Neutrophil (primary cell): ENCODE results near the gene ABCB11.

ENCODE experiments used
- H3K27ac ChIP-seq: fragments of 200-600 bp; sonication (generic); 2 replicates; pipeline ENCODE4 v1.5.1; 2016; ENCODE audit warnings: mild to moderate bottlenecking, moderate library complexity
- H3K27me3 ChIP-seq: fragments of 200-600 bp; sonication (generic); 2 replicates; pipeline ENCODE4 v1.6.0; 2016; ENCODE audit warnings: mild to moderate bottlenecking
- H3K36me3 ChIP-seq: fragments of 200-600 bp; sonication (generic); 2 replicates; pipeline ENCODE4 v1.5.1; 2017
- H3K4me1 ChIP-seq, 2 experiments: fragments of 200-600 bp in 1 of 2; sonication (generic) in 1 of 2; 1 replicate in 1 of 2; 2 replicates in 1 of 2; pipeline versions ENCODE4 v1.5.1 to v1.6.1; 2013 to 2016; ENCODE audit warnings: low read depth in 1 of 2, low read length in 1 of 2, mild to moderate bottlenecking in 1 of 2, moderate library complexity in 1 of 2; ENCODE audit not compliant: control insufficient read depth in 1 of 2, insufficient read depth in 1 of 2
- H3K4me3 ChIP-seq, 2 experiments: fragments of 200-600 bp in 1 of 2; sonication (generic) in 1 of 2; 1 replicate in 1 of 2; 2 replicates in 1 of 2; pipeline ENCODE4 v1.5.1; 2013 to 2016; ENCODE audit warnings: low read depth in 1 of 2, low read length in 1 of 2, mild to moderate bottlenecking in 1 of 2, moderate library complexity in 1 of 2
- H3K9me3 ChIP-seq: fragments of 200-600 bp; sonication (generic); 2 replicates; pipeline ENCODE4 v1.5.1; 2016
- TF ChIP-seq, protein P1 (sequence below): fragments of 200-600 bp; sonication (generic); IDR thresholded peaks from 2 replicates; pipeline ENCODE4 v1.5.1; 2016; ENCODE audit warnings: antibody characterized with exemption

Gene ABCB11

DNA sequence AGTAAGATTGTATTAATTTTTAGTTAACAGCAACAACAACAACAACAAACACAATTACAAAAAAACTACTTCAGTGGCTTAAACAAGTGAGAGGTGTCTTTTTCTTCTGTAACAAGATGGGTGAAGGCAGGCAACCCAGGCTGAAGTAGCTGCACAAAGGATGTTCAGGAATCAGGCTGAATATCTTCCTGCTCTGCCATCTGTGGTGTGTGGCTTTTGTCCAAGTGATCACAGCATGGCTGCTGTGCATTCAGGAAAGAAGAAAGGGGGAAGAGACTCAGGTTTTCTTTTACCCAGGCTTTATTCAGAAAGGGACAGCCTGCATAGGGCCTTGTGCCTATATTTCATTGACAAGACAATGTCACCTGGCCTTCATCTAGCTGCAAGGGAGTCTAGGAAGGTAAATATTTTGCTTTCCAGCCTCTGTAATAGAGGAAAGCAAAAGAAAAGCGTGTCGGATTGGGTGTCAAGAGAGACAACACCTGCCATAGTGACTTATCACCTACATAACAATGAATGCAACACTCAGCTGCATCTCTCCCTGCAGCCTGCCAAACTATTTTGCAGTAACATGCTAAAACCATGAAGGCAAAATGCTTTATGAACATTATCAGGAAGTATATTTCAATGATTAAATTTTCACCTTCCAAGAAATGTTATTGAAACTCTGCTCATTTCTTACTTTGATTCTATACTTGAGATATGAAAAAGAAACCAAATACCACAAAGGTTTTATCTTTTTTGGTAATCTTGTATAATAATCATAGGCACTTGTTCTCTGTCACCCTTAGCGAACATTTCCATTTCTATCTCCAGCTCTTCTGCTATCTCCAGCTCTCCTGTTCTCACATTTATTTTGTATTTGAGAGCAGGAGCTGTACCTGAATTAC lies 115.4 kb downstream of the ABCB11 start:
- no peak overlapping the region for H3K4me3 ChIP-seq
- TF ChIP-seq, protein P1, sequence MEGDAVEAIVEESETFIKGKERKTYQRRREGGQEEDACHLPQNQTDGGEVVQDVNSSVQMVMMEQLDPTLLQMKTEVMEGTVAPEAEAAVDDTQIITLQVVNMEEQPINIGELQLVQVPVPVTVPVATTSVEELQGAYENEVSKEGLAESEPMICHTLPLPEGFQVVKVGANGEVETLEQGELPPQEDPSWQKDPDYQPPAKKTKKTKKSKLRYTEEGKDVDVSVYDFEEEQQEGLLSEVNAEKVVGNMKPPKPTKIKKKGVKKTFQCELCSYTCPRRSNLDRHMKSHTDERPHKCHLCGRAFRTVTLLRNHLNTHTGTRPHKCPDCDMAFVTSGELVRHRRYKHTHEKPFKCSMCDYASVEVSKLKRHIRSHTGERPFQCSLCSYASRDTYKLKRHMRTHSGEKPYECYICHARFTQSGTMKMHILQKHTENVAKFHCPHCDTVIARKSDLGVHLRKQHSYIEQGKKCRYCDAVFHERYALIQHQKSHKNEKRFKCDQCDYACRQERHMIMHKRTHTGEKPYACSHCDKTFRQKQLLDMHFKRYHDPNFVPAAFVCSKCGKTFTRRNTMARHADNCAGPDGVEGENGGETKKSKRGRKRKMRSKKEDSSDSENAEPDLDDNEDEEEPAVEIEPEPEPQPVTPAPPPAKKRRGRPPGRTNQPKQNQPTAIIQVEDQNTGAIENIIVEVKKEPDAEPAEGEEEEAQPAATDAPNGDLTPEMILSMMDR: no peak
- H3K36me3 ChIP-seq: no peaks in the 10 kb centered on the region
- H3K9me3 ChIP-seq: no peaks in the 10 kb centered on the region
- H3K27me3 ChIP-seq: peaks cover 34% of the 10 kb centered on the region
- H3K27ac ChIP-seq: no peak overlapping the region
- peaks cover 4 to 8% of the 10 kb centered on the region in 2 experiments for H3K4me1 ChIP-seq

DNA sequence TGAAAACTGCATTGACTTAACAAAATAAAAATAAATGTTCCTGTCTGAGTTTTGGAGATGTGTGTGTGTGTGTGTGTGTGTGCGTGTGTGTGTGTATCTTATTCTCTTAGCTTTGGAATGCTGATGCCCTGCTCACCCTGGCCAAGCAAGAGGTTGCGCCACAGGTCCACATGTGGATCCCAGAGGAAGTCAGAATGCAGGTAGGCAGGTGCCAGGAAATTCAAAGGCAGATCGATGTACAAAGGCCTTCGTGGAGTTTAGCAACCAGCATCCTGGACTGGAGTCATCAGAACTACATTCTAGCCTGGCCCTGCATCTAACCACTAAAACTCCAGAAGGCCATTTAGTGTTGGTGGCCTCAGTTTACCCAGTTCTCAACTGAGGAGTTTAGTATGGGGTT lies 117.6 kb downstream of the ABCB11 start:
- Histone ChIP-seq H3K36me3 (no peaks in the 10 kb centered on the region), H3K27me3 (peaks cover 42% of the 10 kb centered on the region), H3K27ac (no peak overlapping the region), H3K4me3 (no peak overlapping the region), H3K4me1 (peaks cover 4 to 8% of the 10 kb centered on the region in 2 experiments), H3K9me3 (no peaks in the 10 kb centered on the region)
- TF ChIP-seq, protein P1: no peak

DNA sequence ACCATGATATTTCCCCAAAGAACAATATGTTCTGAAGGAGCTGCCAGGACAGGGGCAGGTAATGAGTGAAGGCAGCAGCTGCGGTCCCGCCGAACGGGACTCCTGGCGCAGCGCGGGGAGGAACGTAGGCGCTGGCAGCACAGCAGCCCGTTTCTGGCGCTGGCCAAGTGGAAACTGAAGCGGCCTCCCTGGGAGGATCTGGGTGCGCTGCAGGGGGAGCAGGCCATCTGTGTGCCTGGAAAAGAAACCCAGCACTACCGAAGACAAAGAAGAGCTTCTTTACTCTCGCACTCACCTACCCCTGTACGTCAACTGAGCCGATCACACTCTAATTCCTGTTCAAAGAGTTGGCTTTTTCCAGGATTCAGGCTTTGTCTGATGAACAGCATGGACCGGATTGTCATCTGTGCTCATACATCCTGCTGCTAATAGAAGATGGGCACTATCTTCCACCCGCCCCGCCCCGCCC lies 118.2 kb downstream of the ABCB11 start:
- Histone ChIP-seq H3K9me3 (no peaks in the 10 kb centered on the region), H3K27me3 (peaks cover 42% of the 10 kb centered on the region), H3K36me3 (no peaks in the 10 kb centered on the region), H3K4me3 (no peak overlapping the region), H3K27ac (no peak overlapping the region), H3K4me1 (peaks cover 4 to 8% of the 10 kb centered on the region in 2 experiments)
- TF ChIP-seq, protein P1: no peak

DNA sequence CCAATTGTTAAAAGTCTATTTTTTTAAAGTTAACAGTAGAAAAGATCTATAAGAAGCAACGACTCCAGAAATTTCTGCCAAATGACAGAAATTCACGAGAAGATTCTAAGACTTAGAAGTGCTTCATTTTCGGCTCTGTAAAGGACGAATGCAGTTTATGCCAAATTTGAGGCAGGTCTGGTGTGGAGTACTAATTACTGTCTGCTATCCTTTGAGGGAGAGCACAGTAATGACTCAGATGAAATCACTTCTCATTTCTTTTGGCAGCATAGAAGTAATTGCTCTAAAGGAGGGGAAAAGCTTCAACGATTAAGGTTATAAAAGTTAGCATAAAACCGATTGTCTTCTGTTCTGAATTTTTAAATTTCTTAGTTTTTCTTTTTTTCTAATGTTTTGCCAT lies 118.7 kb downstream of the ABCB11 start:
- Histone ChIP-seq H3K4me3 (no peak overlapping the region), H3K27me3 (peaks cover 42% of the 10 kb centered on the region), H3K27ac (no peak overlapping the region), H3K9me3 (no peaks in the 10 kb centered on the region), H3K4me1 (peaks cover 4 to 8% of the 10 kb centered on the region in 2 experiments), H3K36me3 (no peaks in the 10 kb centered on the region)
- TF ChIP-seq, protein P1: no peak

DNA sequence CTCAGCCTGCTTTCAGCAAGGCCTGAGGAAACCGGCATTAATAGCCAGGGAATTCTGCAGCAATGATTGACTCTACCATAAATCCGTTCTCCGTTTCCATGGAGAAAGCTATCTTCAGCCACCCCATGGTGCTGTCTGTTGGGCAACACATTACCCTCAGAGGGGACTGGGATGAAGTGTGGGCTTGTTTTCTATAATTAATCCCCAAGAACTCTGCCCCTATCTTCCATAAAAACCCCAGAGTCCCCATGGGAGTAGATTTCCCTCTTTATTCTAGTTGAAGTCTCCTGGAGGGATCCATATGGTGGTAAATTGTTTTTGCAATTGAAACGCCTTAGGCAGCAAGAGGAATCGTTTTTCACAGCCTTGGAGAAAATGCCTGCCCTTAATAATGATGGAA lies 120.8 kb downstream of the ABCB11 start:
- Histone ChIP-seq H3K4me3 (no peak overlapping the region), H3K27ac (no peak overlapping the region), H3K9me3 (no peaks in the 10 kb centered on the region), H3K27me3 (peaks cover 42% of the 10 kb centered on the region), H3K36me3 (no peaks in the 10 kb centered on the region), H3K4me1 (peaks cover 4 to 8% of the 10 kb centered on the region in 2 experiments)
- TF ChIP-seq, protein P1: no peak
